GM04504 (cell line): ENCODE measurements around the gene CASP5.
"Not testable (repeated sequence)": the region's sequence is repeated elsewhere in the genome, so short reads cannot be mapped to it uniquely, and the experiment has no call there.

Experiments used
- DNase-seq: peaks from one replicate; pipeline ENCODE4 v3.0.0-alpha.2; 2012; ENCODE audit warnings: low read depth

CASP5 gene

DNA sequence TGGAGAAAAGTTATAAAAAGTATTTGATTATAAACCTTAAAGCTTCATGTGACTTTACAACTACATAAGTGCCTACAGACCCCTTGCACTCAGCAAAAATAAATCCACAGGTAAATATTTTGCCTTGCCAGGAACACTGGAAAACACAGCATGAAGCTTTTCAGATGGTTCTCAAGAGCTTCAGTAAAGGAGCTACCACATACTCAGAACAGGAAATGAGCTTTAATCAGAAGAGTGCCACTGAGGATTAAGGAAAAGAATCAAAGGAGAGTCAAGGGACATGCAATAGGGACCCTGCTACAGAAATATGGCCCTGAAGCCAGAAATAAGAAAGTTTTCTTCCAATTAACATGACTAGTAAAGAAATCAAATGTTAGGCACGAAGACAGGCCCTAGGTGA is 10.8 kb upstream of the CASP5 start:
- no peak for DNase-seq

DNA sequence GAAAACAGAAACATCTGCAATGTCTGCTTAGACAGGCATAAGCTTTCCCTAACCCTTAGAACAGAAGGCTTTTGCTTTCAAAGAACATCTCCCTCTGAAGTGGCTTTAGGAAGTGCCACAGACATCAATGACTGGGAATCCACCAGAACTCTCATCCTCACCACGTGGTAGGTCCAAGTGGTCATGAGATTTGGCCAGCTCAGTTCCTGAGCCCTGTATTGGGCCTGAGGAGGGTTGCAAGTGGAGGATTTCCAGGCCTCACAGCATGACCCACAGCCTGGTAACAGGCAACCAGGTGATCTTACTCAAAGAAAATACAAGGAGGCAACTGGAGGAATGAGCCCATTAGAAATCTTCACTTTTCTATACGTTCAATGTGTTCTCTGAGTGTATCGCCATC is 10.4 kb upstream of the CASP5 start:
- no peak for DNase-seq

DNA sequence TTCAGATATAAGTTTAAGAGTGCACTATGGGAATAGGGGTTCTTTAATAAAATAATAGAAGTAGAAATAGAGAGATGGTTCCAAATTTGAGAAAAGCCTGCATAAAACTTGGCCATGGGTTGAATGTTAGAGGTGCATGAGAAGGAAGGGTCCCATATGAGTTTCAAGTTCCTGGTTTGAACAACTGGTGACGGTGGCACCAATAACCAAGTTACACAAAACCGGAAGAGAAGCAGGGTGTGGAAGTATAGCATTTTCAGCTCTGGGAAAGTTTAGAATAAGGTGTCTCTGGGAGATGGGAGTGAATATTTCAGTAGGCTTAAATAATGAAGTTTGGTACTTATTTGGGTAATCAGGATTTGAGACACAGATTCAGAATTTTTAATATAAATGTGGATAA is 9.5 kb upstream of the CASP5 start:
- no peak for DNase-seq

DNA sequence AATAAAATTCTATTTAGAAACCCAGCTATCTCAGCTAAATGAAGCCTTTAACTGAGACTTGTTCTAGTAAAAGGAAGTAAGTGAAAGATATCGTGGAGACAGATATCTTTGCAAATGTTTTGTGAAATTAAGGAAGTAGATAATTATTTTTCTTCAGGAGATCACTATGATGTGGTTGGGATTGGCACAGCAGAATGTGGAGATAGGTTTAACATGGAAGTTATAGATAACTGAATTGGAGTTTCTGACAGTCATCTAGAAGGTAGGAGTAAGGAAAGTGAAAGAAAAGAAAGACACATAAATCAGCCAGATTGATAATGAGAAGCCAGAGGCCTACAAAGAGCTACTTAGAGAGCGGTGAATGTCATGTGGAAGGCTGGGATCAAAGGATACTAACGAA is 4.7 kb upstream of the CASP5 start:
- DNase-seq = no peak

DNA sequence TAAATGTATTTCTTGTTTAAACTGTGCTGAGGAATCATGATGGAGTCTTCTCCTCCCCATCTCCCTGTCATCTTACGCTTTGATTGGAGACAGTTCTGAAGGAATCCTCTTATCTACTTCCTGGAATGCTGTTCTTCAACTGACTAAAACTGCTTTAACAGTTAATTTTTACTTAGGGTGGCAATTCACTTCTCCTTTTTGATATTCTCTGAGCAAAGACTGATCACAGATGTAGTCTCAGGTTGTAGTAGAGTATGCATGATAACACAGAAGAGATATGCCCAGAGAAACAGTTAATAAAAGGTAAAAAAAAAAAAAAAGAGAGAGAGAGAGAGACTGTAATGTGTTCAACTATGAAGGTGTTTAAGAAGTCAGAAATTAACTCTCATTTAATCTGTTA is 1.4 kb upstream of the CASP5 start:
- DNase-seq = no peak

DNA sequence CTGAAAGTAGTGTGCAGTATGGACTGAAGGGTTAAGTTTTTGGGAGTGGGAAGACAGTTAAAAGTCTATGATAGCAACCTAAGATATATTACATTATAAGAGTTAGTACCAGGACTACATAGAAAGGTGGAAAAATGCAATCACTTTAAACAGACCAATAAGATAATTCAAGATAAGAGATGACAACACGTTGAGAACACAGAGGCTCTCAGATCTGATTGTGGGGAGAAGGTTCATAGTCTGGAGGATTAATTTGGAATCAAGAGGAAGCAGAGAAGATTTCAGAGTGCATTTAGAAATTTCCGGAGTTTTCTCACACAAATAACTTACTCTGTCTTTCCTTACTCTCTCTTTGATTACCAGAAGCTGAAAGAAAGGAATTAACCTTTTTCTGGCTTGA is 441 bp downstream of the CASP5 start:
- no peak for DNase-seq

DNA sequence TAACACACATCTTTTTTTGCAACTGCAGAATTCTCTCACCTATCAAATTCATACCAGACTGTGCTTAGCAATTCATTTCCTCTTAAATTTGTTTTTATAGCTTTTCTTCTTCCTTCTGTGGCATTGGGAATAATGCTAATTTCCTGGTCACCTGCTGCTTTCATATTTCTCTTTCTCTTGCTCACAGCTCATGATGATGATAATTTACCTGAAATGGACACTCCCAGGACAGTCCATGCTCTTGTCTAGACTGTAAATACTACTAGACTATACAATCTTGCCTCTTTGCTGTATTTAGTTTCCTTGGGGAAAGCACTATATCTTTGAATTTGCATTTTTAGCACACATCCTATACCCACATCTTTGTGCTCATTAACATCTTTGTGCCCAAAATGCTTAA is 15.5 kb downstream of the CASP5 start:
- no peak for DNase-seq

DNA sequence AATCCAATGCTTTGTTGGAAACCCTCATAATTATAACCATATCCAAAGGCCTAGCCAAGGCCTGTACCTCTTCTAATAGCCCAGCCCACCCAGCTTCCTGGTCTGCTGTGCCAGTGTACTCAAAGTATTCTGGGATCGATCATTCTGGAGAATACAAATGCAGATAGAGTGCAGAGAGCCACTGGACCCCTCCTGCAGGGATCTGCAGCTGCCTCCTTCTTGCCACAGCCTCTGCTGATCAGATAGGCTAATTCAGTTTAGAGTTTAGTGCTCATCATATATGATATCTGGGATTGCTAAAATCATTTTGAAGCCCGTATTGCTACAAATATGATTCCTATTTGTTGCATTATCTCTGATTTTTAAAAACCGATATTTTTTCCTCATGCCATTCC is 17.5 kb downstream of the CASP5 start:
- no peak for DNase-seq

DNA sequence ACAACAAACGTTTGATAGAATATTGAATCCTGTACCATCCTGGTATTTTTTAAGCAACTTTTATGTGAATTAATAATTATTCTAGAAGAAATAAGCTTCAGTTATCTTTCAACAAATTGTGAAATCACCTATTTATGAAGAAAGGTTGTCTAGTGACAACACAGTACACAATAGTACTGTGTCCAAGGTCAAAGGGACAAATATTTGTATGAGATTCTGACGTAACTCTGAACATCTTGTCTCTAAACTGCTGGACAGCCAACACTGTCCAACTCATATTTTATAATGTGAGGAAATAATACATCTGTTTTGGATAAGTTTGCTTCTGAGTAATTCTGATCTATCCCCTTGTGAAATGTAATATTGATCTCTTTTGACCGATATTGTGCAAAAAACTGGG is 18.9 kb downstream of the CASP5 start:
- no peak for DNase-seq

DNA sequence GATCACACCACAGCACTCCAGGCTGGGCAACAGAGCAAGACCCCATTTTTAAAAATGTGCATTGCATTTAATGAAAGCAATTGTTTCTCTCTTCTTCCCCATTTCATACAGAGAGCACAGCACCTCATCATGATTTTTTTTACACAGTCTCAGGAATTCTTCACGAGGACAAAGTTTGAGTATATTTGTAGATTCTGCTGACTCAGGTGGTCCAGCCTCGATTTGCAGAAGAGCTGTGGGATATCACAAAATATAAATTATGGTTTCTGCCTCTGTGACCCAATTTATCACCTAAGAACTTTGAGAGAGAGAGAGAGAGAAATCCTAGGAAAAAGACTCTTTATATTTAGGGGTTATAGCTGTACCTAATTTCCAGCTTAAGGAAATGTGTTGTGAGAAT is 19.8 kb downstream of the CASP5 start:
- no peak for DNase-seq

DNA sequence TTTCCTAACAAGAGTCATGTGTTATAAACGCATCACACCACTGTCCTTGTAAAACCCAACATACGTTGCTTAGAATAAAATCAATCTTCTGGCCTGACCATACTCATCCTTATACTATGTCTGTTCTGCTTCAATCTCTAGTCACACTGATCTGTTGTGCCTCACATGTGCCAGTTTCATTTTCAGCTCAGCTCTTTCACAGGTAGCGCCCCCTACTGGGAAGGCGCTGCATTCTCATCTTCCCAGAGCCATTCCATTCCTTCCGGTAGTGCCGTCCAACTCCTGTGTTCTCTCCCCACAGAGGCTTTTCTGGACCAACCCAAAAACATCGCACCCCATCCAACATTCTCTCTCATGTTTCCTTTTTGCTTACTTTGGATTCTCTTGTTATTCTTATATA is 22.2 kb downstream of the CASP5 start:
- no peak for DNase-seq

DNA sequence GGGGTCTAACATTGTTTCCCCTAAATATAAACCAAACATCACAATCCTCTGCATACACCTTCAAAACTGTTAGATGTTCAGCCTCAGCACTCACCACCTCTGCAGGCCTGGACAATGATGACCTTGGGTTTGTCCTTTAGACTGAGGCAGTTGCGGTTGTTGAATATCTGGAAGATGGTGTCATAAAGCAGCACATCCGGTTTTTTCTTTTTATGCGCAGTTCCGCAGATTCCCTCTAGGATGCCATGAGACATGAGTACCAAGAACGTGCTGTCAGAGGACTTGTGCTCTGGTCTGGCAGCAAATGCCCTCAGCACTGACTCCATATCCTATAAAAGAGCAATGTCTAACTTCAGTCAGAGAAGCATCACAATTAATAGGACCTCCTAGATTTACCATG is 22.8 kb downstream of the CASP5 start:
- no peak for DNase-seq

DNA sequence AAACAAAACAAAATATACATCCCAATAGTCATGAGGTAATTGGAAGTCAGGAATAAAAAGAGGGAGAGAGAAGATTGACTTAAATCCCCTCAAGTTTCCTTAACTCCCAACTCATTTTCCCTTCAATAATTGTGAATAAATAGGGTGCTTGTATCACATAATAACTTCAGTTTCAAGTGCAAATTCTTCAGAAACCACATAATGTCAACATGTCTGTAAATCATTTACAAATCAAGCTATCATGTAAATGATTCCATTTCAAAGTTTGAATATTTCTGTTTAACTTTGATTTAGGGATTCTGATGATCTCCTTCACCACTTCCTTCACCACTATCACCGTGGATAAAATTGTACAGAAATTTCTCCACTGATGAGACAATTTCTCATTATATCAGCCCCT is 23.2 kb downstream of the CASP5 start:
- DNase-seq = no peak

DNA sequence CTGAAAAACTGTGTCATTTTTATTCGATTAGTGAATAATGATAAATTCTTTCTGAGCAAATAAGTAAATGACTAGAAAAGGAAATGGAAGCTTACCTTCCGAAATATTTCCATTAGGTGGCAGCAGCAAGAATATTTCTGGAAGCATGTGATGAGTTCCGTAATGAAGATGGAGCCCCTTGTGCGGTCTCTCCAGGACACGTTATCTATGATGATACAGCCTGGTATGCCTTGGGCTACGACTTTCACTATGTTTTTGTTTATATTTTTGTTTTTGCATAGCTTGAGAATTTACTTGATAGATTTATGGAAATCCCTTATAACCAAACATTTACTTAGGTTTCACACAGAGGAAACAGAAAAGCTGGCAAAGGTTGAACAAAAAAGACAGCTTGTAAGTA is 25.7 kb downstream of the CASP5 start:
- DNase-seq = no peak

DNA sequence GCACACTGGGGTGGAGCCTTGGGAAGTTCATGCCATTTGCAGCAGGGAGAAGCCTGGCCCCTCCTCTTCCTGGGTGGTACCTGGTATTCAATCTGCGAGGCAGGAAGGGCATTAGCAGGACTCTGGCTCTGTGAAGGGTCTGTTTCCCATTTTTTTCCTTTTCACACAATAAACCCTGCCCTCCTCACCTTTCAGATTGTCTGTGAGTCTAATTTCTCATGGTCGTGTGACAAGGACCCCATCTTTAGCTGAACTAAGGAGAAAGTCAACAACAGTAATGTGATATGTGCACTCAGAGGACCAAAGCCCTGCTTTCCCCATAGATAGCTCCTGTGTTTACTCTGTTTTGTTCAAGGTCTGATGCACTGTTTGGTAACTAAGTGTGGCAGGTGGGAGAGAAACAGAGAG is 28.0 kb downstream of the CASP5 start:
- DNase-seq = no peak

DNA sequence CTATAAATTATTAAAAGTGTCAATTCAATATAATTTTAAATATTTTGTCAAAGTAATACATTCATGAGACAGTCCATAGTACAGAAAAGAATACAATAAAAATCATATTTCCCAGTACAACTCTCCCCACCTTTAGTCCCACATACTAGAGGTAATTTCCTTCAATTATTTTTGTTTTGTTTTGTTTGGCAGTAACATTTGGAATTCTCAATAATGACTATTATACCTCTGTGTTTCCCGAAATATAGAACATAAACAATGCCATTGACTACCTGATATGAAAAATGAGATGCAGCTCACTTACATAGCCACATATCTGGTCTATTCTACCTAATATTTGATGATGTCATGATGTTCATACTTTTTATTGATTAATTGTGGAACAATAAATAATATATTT is 30.2 kb downstream of the CASP5 start:
- DNase-seq = no peak

DNA sequence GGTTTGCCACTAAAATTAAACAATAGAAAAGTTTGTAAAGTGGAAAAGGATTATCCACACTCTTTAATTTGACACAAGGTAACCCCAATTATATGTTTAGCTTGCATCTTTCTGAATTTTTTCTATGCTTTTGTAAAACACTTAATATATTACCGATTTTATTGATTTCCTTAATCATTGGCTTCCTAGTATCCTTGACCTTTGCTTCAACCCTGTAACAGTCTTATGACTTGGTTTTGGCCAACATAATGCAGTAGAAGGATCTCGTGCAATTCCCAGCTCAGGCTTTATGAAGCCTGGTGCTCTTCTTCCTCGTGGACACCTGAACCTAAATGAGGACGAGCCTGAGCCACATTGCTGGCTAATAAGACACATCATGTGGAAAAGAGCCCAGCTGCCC is 31.0 kb downstream of the CASP5 start:
- DNase-seq = no peak

DNA sequence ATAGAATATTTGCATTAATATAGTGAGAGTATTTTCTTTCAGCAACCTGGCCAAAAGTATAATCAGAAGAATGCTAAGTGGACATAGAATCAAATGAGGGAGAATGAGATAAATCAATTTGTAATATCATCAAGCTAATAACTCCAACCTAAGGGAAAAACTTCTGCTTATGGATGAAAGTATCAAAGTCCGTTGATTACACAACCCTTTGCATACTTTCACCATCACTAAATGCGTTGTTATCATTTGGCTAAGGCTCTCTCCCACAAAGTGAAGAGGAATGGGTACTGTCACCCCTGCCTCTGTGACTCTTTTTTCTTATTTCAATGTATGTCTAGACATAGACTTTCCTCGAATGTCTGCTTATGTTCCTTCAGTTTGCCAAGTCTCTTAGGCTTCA is 38.2 kb downstream of the CASP5 start:
- DNase-seq = no peak

DNA sequence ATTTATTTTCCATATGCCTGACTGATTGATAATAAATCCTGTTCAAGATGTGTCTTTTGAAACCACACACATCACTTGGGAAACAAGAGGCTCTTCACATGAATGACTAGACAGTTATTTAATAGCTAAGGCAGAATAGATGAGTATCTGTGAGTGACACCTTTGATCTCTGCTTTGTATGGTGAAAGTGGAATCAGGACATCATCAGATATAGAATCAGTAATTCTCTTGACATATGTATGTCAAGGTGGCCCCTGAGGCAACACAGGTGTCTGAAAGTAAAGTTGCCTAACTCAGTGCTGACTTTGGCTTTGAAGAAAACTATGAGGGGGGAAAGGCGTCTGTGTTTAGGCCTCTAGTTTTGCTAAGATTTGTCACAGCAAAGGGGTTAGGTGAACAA is 43.1 kb downstream of the CASP5 start:
- no peak for DNase-seq

DNA sequence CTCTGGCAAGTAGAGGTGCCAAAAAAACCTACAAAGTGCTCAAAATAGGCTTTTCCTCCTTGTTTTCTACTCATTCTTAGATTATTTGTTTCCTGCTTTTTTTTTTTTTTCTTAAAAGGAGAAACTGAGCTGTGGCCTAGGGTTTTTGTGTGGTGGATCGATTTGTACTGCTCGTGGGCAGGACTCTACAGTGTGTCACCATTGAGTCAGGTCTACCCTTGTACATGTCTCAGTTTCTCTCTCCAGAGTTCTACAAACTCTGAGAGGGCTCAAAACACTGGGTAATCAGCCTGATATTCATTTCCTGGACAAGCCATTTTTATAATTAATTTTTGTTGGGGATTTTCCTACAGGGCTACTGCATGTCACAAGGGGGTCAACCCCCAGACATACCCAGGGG is 49.4 kb downstream of the CASP5 start:
- no peak for DNase-seq

DNA sequence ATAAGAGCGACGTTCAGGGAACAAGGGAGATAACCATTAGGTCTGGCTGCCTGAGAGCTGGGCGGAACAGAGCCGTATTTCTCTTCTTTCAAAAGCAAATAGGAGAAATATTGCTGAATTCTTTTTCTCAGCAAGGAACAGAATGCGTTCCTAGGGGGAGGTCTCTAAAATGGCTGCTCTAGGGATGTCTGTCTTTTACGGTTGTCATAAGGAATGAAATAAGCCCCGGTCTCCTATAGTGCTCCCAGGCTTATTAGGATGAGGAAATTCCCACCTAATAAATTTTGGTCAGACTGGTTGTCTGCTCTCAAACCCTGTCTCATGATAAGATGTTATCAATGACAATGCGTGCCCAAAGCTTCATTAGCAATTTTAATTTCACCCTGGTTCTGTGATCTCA is 50.0 kb downstream of the CASP5 start:
- not testable (repeated sequence) for DNase-seq

DNA sequence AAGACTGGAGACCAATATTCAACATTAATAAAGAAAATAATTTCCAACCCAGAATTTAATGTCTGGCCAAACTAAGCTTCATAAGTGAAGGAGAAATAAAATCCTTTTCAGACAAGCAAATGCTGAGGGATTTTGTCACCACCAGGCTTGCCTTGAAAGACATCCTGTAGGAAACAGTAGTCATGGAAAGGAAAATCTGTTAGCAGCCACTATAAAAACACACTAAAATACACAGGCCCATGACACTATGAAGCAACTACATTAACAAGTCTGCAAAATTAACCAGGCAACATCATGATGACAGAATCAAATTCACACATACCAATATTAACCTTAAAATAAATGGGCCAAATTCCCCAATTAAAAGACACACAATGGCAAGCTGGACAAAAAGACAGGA is 52.2 kb downstream of the CASP5 start:
- no peak for DNase-seq

DNA sequence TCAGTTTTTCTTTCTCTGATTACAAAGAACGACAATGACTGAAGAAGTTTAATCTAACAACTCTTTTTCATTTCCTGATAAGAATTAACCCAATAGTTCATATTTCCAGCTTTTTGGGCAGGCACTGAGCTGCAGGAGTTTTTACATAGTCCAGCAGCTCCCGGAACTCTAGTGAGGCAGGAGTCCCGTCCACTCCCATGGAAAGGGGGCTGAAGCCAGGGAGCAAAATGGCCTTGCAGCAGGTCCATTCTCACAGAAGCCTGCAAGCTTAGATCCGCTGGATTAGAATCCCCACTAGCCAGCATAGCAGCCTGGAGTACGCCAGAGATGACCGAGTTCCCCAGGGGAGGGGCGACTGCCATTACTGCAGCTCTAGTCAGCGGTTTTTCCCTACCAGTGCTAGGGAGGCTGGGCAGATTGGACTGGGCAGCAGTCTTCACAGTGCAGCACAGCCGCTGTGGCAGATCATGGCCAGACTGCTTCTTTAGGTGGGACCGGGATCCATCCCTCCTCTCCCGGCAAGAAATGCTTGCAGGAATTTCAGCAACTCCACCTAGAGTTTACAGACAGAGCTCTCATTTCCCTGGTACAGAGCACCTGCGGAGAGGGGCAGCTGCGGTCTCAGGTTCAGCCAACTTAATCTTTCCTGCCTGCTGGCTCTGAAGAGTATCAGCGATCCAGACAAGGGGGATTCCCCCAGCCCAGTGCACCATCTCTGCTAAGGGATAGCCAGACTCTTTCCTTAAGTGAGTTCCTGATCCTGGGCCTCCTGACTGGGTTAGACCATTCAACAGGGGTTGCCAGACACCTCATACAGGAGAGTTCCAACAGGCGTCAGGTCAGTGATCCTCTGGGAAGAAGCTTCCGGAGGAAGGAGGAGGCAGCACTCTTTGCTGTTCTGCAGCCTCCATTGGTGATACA is 53.9 kb downstream of the CASP5 start:
- DNase-seq = no peak

DNA sequence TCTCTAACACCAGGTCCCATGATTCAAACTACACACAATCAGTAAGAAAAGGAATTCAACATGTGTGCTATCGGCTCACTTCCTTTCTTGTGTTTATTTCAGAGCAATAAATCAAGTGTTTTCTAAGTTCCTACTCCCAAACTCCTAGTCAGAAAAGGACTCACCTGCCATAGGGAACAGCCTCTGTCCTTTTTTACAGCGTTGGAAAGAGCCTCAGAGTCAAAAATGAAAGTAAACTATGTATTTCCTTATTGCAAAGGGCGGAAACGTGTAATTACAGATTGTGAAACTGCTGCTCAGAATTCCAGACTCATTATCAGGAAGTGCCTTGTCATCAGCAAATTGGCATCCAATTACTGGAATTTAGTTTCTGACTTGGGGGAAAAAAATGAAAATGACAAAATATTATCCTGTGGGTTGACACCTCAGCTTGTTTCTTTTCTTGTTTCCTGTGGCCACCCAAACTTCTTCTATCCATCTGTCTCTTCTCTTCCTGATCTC is 54.6 kb downstream of the CASP5 start, which contains the start of gene CASP4:
Gene CASP4, minus strand, starts transcription at position 220 of the 501 bp plus-strand sequence. Its CDS starts 49 bp downstream, at position 171.
- peak; percentile 68 for DNase-seq
